Neural progenitor cell (in vitro differentiated cells): Measurements from ENCODE around the gene CALHM3. TPM values are rescaled to one million over a fixed set of nuclear protein-coding genes. Genes with fewer than 3 reads are reported as not detected.
"Not testable (repeated sequence)": the region's sequence is repeated elsewhere in the genome, so short reads cannot be mapped to it uniquely, and the experiment has no call there.

ENCODE experiments used
- DNase-seq: peaks from one replicate; pipeline ENCODE4 v3.0.0-alpha.2; 2016; ENCODE audit warnings: low spot score
- H2AFZ ChIP-seq: fragments of 200-600 bp; sonication (generic); replicated peaks from 2 replicates; pipeline ENCODE4 v1.6.1; 2016; ENCODE audit warnings: antibody characterized with exemption
- H3F3A ChIP-seq: fragments of 200-600 bp; sonication (generic); 2 replicates; pipeline ENCODE4 v1.6.1; 2016; ENCODE audit warnings: antibody characterized with exemption, low read depth
- H3K27ac ChIP-seq: fragments of 200-600 bp; sonication (generic); 2 replicates; pipeline ENCODE4 v1.5.1; 2016; ENCODE audit warnings: mild to moderate bottlenecking
- H3K27me3 ChIP-seq: fragments of 200-600 bp; sonication (generic); 2 replicates; pipeline ENCODE4 v1.6.1; 2016; ENCODE audit warnings: mild to moderate bottlenecking, moderate library complexity
- H3K36me3 ChIP-seq: fragments of 200-600 bp; sonication (generic); 2 replicates; pipeline ENCODE4 v1.5.1; 2016
- H3K4me1 ChIP-seq: fragments of 200-600 bp; sonication (generic); 2 replicates; pipeline ENCODE4 v1.6.1; 2016; ENCODE audit warnings: mixed run types
- H3K4me2 ChIP-seq: fragments of 200-600 bp; sonication (generic); 2 replicates; pipeline ENCODE4 v1.6.1; 2016
- H3K4me3 ChIP-seq: fragments of 200-600 bp; sonication (generic); 2 replicates; pipeline ENCODE4 v1.5.1; 2016
- H3K79me2 ChIP-seq: fragments of 200-600 bp; sonication (generic); 2 replicates; pipeline ENCODE4 v1.6.1; 2016; ENCODE audit warnings: low read depth
- H3K9ac ChIP-seq: fragments of 200-600 bp; sonication (generic); 2 replicates; pipeline ENCODE4 v1.6.1; 2016
- H3K9me3 ChIP-seq: fragments of 200-600 bp; sonication (generic); 2 replicates; pipeline ENCODE4 v1.5.1; 2016; ENCODE audit warnings: low read depth
- H4K20me1 ChIP-seq: fragments of 200-600 bp; sonication (generic); 2 replicates; pipeline ENCODE4 v1.6.1; 2016; ENCODE audit warnings: low read depth
- H3K27ac Mint-ChIP-seq: 3 replicates; pipeline ENCODE4 v1.8.0; 2021; ENCODE audit warnings: mixed read lengths
- H3K27me3 Mint-ChIP-seq: 2 replicates; pipeline ENCODE4 v1.8.0; 2022; ENCODE audit warnings: low read depth, mild to moderate bottlenecking, inconsistent platforms, moderate library complexity, mixed read lengths; ENCODE audit not compliant: insufficient read depth
- H3K36me3 Mint-ChIP-seq: 3 replicates; pipeline ENCODE4 v1.8.0; 2021; ENCODE audit warnings: mixed read lengths
- H3K4me1 Mint-ChIP-seq: 3 replicates; pipeline ENCODE4 v1.8.0; 2021; ENCODE audit warnings: mixed read lengths
- H3K4me3 Mint-ChIP-seq: 3 replicates; pipeline ENCODE4 v1.8.0; 2021; ENCODE audit warnings: mild to moderate bottlenecking, moderate library complexity, mixed read lengths
- H3K9me3 Mint-ChIP-seq: 3 replicates; pipeline ENCODE4 v1.8.0; 2020; ENCODE audit warnings: mixed read lengths
- CTCF ChIP-seq: fragments of 200-600 bp; sonication (generic); IDR thresholded peaks from 2 replicates; pipeline ENCODE4 v1.5.1; 2017; ENCODE audit warnings: antibody characterized with exemption, mild to moderate bottlenecking
- EZH2 ChIP-seq: fragments of 200-600 bp; sonication (generic); IDR thresholded peaks from 2 replicates; pipeline ENCODE4 v1.6.1; 2017; ENCODE audit warnings: antibody characterized with exemption, mild to moderate bottlenecking, moderate library complexity
- EZH2phosphoT487 ChIP-seq: fragments of 200-600 bp; sonication (generic); IDR thresholded peaks from 2 replicates; pipeline ENCODE4 v1.6.1; 2017; ENCODE audit warnings: antibody characterized with exemption
- total RNA-seq: library from RNA; depleted of rRNA; stranded (reverse); fragments of >200 nt; gene quantifications from 2 replicates; pipeline ENCODE4 v1.2.3, GENCODE V29; 2015; ENCODE audit warnings: low replicate concordance

The CALHM3 gene
- not detected in 2 replicates for total RNA-seq

GRCh38 chr10:103479135-103479534 lies at the start of gene CALHM3:
TSS of gene CALHM3 (minus strand) at chr10:103479240. CDS start at chr10:103479032, 208 bp downstream.
- Histone ChIP-seq H3K27ac (no peak within 1 kb of the TSS), H3K27me3 (no peaks in the 10 kb centered on the region), H3K4me2 (no peak within 1 kb of the TSS), H3K79me2 (no peaks in the 10 kb centered on the region), H3K4me3 (no peak within 1 kb of the TSS), H3F3A (peaks cover 2% of the 10 kb centered on the region), H3K4me1 (peaks cover 7% of the 10 kb centered on the region), H3K36me3 (no peaks in the 10 kb centered on the region), H3K9me3 (no peaks in the 10 kb centered on the region), H3K9ac (no peak within 1 kb of the TSS), H4K20me1 (no peaks in the 10 kb centered on the region), H2AFZ (no peak within 1 kb of the TSS)
- no peaks in the 10 kb centered on the region for H3K36me3 Mint-ChIP-seq
- no peaks in the 10 kb centered on the region for H3K9me3 Mint-ChIP-seq
- H3K4me3 Mint-ChIP-seq: no peak within 1 kb of the TSS
- H3K27me3 Mint-ChIP-seq: no peaks in the 10 kb centered on the region
- H3K4me1 Mint-ChIP-seq: peaks cover 9% of the 10 kb centered on the region
- no peak for TF ChIP-seq CTCF
- no peak for TF ChIP-seq EZH2phosphoT487
- no peak for TF ChIP-seq EZH2
- DNase-seq: no peak
- peak within 1 kb of the TSS; percentile 51 for H3K27ac Mint-ChIP-seq

DNA sequence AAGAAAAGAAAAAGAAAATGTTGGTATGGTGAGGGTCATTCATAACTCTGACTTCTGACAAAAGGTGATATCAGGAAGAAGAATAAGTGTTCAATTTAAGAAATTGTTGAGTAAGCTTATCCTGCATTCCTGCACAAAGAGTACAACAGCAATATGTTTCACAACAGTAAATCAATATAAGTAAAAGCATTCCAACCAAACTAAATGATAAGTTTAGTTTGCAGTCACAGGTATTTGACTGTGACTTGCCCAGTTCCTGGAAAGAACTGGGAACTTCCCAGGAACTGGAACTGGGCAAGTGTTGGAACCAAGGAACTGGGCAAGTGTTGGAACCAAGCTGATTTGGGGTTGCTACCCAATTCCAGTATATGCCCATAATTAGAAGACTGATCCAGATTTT lies 49.5 kb upstream of the CALHM3 start:
- no peaks in the 10 kb centered on the region for H3K4me1 ChIP-seq
- H3K27me3 Mint-ChIP-seq: peaks cover 2% of the 10 kb centered on the region
- no peak overlapping the region for H3K27ac Mint-ChIP-seq
- H3K9me3 ChIP-seq: no peaks in the 10 kb centered on the region
- TF ChIP-seq EZH2 (no peak), EZH2phosphoT487 (no peak), CTCF (no peak)
- H3K9me3 Mint-ChIP-seq: peaks cover 28% of the 10 kb centered on the region
- H3K9ac ChIP-seq: no peak overlapping the region
- no peak overlapping the region for H3K4me3 Mint-ChIP-seq
- H3K4me1 Mint-ChIP-seq: no peaks in the 10 kb centered on the region
- no peaks in the 10 kb centered on the region for H3K36me3 ChIP-seq
- DNase-seq: no peak
- no peaks in the 10 kb centered on the region for H3K79me2 ChIP-seq
- no peak overlapping the region for H3K4me3 ChIP-seq
- no peak overlapping the region for H3K4me2 ChIP-seq
- H3K27me3 ChIP-seq: no peaks in the 10 kb centered on the region
- H3K27ac ChIP-seq: no peak overlapping the region
- no peaks in the 10 kb centered on the region for H3F3A ChIP-seq
- H4K20me1 ChIP-seq: no peaks in the 10 kb centered on the region
- no peaks in the 10 kb centered on the region for H3K36me3 Mint-ChIP-seq
- H2AFZ ChIP-seq: no peak overlapping the region

DNA sequence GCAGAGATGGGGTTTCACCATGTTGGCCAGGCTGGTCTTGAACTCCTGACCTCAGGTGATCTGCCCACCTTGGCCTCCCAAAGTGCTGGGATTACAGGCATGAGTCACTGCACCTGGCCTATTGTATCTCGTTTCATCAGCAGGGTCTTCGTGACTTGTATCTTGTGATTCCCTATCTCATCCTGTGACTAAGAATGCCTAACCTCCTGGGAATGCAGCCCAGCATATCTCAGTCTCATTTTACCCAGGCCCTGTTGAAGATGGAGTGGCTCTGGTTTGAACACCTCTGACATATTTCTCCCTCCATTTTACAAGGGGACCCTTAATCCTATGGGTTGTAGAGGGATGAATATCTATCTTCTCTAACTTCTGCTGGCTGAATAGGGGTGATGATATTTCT lies 48.4 kb upstream of the CALHM3 start:
- not testable (repeated sequence) for H3K4me1 Mint-ChIP-seq, DNase-seq, H3K27me3 Mint-ChIP-seq, H3K36me3 Mint-ChIP-seq, H3F3A ChIP-seq, H3K9me3 ChIP-seq, H2AFZ ChIP-seq, H3K79me2 ChIP-seq, H3K27me3 ChIP-seq, H4K20me1 ChIP-seq, H3K4me2 ChIP-seq, H3K4me3 ChIP-seq, H3K4me1 ChIP-seq, H3K4me3 Mint-ChIP-seq, H3K9ac ChIP-seq, H3K27ac ChIP-seq, H3K36me3 ChIP-seq, H3K27ac Mint-ChIP-seq
- H3K9me3 Mint-ChIP-seq: peaks cover 25% of the 10 kb centered on the region

DNA sequence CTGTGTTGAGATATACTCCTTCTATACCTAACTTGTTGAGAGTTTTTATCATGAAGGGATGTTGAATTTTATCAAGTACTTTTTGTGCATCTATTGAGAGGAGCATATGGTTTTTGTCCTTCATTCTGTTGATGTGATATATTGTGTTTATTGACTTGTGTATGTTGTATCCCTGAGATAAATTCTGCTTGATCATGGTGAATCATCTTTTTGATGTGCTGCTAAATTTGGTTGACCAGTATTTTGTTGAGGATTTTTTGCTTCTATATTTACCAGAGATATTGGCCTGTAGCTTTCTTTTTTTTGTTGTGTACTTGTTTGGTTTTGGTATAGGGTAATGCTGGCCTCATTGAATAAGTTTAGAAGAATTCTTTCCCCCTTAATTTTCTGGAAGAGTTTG lies 46.9 kb upstream of the CALHM3 start:
- Histone ChIP-seq H3K4me2 (no peak overlapping the region), H3F3A (no peaks in the 10 kb centered on the region), H3K36me3 (no peaks in the 10 kb centered on the region), H4K20me1 (no peaks in the 10 kb centered on the region), H2AFZ (no peak overlapping the region), H3K4me3 (no peak overlapping the region), H3K27ac (no peak overlapping the region), H3K4me1 (no peaks in the 10 kb centered on the region), H3K27me3 (no peaks in the 10 kb centered on the region), H3K9ac (no peak overlapping the region), H3K79me2 (no peaks in the 10 kb centered on the region), H3K9me3 (no peaks in the 10 kb centered on the region)
- Mint-ChIP-seq H3K27me3 (peaks cover 8% of the 10 kb centered on the region), H3K36me3 (no peaks in the 10 kb centered on the region), H3K27ac (no peak overlapping the region), H3K9me3 (peaks cover 20% of the 10 kb centered on the region), H3K4me3 (no peak overlapping the region), H3K4me1 (no peaks in the 10 kb centered on the region)
- no peak for DNase-seq
- no peak for TF ChIP-seq EZH2phosphoT487
- TF ChIP-seq EZH2: no peak
- no peak for TF ChIP-seq CTCF
